NB4 (cell line): ENCODE data around the gene USH2A.

Experiments used
- CTCF ChIP-seq: IDR thresholded peaks from one replicate; pipeline ENCODE4 v1.5.1; 2012; ENCODE audit warnings: low read depth, low read length
- MAX ChIP-seq: IDR thresholded peaks from 2 replicates; pipeline ENCODE4 v1.6.1; 2011; ENCODE audit warnings: low read depth, low read length

GRCh38 chr1:215923129-215923824, 500.0 kb downstream of the USH2A start:
- no peak for TF ChIP-seq CTCF
- no peak for TF ChIP-seq MAX
